CD4-positive, alpha-beta memory T cell (primary cell): ENCODE results near the gene DACT2. TPM values are rescaled to one million over a fixed set of nuclear protein-coding genes. Genes with fewer than 3 reads are reported as not detected.
A peak's percentile ranks its signal among the peaks of the same experiment; 100 is the strongest.
"Not testable (repeated sequence)": the region's sequence is repeated elsewhere in the genome, so short reads cannot be mapped to it uniquely, and the experiment has no call there.

ENCODE experiments used
- CTCF ChIA-PET: fragments of 350-600 bp; sonication (Branson Sonifier 250); formaldehyde crosslinking; loops from one replicate; lab custom pipeline; 2021; ENCODE audit warnings: inconsistent platforms; ENCODE audit not compliant: partially characterized antibody; lab: Charles Lee
- POLR2A ChIA-PET: fragments of 350-600 bp; sonication (Branson Sonifier 250); formaldehyde crosslinking; loops from one replicate; lab custom pipeline; 2021; ENCODE audit not compliant: partially characterized antibody; lab: Charles Lee
- DNase-seq, 5 donors: peaks; one replicate each; pipeline versions ENCODE4 v3.0.0 to v3.0.0-alpha.2; 2020 to 2022; ENCODE audit warnings: mixed read lengths in 1 of 5
- H3K27ac ChIP-seq: one replicate; pipeline ENCODE4 v1.7.0; 2013; ENCODE audit warnings: low read depth, low read length
- H3K27me3 ChIP-seq: 2 replicates; pipeline ENCODE4 v1.7.0; 2013; ENCODE audit warnings: mild to moderate bottlenecking, low read length, moderate library complexity; ENCODE audit not compliant: insufficient read depth
- H3K36me3 ChIP-seq: 2 replicates; pipeline ENCODE4 v1.7.0; 2013; ENCODE audit warnings: mild to moderate bottlenecking, low read length, moderate library complexity; ENCODE audit not compliant: insufficient read depth
- H3K4me1 ChIP-seq: 2 replicates; pipeline ENCODE4 v1.7.0; 2013; ENCODE audit warnings: mild to moderate bottlenecking, low read length, moderate library complexity; ENCODE audit not compliant: insufficient read depth
- H3K4me3 ChIP-seq, 2 donors: one replicate each; pipeline ENCODE4 v1.7.0; 2013; ENCODE audit warnings: low read length in 2 of 2, mild to moderate bottlenecking in 1 of 2
- H3K9me3 ChIP-seq, 2 donors: one replicate each; pipeline ENCODE4 v1.7.0; 2013; ENCODE audit warnings: low read length in 2 of 2, control low read depth in 1 of 2; ENCODE audit not compliant: control insufficient read depth in 1 of 2
- H3K27ac Mint-ChIP-seq, 7 donors: one replicate each; pipeline ENCODE4 v1.8.0; 2020 to 2021; ENCODE audit warnings: mixed read lengths in 7 of 7, mild to moderate bottlenecking in 6 of 7, inconsistent platforms in 3 of 7, moderate library complexity in 3 of 7
- H3K27me3 Mint-ChIP-seq, 2 donors: one replicate each; pipeline ENCODE4 v1.8.0; 2020 to 2021; ENCODE audit warnings: mixed read lengths in 2 of 2
- H3K36me3 Mint-ChIP-seq, 2 donors: one replicate each; pipeline ENCODE4 v1.8.0; 2020 to 2021; ENCODE audit warnings: mixed read lengths in 2 of 2, inconsistent platforms in 1 of 2, mild to moderate bottlenecking in 1 of 2
- H3K4me1 Mint-ChIP-seq, 4 donors: one replicate each; pipeline ENCODE4 v1.8.0; 2020 to 2021; ENCODE audit warnings: mixed read lengths in 4 of 4, mild to moderate bottlenecking in 1 of 4
- H3K4me3 Mint-ChIP-seq, 8 donors: one replicate each; pipeline ENCODE4 v1.8.0; 2020 to 2021; ENCODE audit warnings: mixed read lengths in 8 of 8, mild to moderate bottlenecking in 7 of 8, moderate library complexity in 6 of 8, inconsistent platforms in 3 of 8
- H3K9me3 Mint-ChIP-seq, 8 donors: one replicate each; pipeline ENCODE4 v1.8.0; 2020 to 2021; ENCODE audit warnings: mixed read lengths in 8 of 8, mild to moderate bottlenecking in 5 of 8, inconsistent platforms in 3 of 8, moderate library complexity in 1 of 8
- intact Hi-C: fragments of 100-400 bp; cut with micrococcal nuclease; formaldehyde crosslinking; loops from one replicate; pipeline ENCODE4 v1.15.1; 2023
- polyA plus RNA-seq, 2 donors: library from polyadenylated mRNA; unstranded; fragments of 300-500 nt; fragmentation: Illumina TruSeq; gene quantifications; one replicate each; pipeline ENCODE4 v1.2.3, GENCODE V29; 2021
- total RNA-seq, 2 experiments: library from RNA; stranded (reverse); gene quantifications; one replicate each; pipeline ENCODE4 v1.2.3, GENCODE V29; 2021

The DACT2 gene
- total and polyA plus RNA-seq, 4 experiments from 2014 or later: not detected

DNA sequence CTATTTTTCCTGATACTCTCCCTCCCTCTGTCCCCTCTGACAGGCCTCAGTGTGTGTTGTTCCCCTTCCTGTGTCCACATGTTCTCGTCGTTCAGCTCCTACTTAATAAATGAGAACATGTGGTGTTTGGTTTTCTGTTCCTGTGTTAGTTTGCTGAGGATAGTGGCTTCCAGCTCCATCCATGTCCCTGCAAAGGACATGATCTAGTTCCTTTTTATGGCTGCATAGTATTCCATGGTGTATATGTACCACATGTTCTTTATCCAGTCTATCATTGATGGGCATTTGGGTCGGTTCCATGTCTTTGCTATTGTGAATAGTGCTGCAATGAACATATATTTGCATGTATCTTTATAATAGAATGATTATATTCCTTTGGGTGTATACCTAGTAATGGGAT lies 51.8 kb downstream of the DACT2 start:
- DNase-seq, H3K27ac ChIP-seq, H3K4me1 Mint-ChIP-seq, H3K36me3 Mint-ChIP-seq, CTCF ChIA-PET, H3K4me3 Mint-ChIP-seq, H3K4me1 ChIP-seq, POLR2A ChIA-PET, H3K27me3 Mint-ChIP-seq, H3K9me3 ChIP-seq, intact Hi-C loops, H3K9me3 Mint-ChIP-seq, H3K4me3 ChIP-seq, H3K27me3 ChIP-seq, H3K27ac Mint-ChIP-seq, H3K36me3 ChIP-seq: not testable (repeated sequence)

DNA sequence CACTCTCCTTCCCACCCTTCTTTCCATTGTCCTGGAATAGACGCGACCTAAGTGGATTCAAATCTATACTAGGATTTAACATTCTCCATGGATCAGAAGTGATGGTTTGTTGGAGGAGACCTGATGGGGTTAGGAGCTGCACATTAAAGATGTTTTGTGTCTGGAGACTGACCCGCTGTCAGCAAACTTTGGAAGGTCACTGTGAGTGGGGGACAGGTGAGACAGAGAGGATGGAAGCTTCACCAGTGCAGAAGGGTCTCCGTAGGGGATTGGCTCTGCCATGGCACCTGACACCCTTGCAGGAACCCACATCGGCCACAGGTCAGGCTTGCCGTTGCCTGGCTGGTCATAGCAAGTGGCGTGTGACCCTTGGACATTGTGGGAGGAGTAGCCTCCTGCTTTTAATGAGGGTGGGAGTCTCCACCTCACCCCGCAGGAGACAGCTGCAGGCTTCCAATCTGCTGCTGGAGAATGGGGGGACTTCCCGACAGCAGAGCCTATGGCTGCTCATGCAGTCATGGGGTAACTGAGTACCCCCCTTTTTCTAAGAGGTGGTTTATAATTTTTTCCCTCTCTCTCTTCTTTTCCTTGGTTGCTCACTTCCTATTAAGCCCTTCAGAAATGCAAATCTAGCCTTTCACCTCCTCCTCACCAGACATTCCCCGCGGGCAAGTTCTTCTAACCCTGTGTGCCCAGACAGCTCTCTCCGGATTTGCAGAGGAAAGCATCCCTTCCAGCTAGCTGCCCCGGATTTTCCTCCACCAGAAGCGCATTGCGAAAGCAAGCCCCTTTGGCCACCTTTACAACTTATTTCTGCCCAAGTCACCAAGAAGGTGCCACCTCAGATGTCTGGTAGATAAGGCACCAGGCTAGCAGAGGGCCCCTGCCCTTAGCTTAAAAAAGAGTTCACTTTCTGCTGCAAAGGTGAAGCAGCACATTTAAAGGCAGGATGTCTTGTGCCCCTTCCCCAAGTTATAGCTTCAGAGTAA lies 53.5 kb downstream of the DACT2 start:
- ChIA-PET POLR2A (no interaction called here), CTCF (no interaction called here)
- Histone ChIP-seq H3K36me3 (no peaks in the 10 kb centered on the region), H3K4me1 (no peaks in the 10 kb centered on the region), H3K27me3 (no peaks in the 10 kb centered on the region), H3K4me3 (no peak overlapping the region), H3K27ac (no peak overlapping the region), H3K9me3 (no peaks in the 10 kb centered on the region)
- DNase-seq: no peak
- Mint-ChIP-seq H3K4me3 (no peak overlapping the region), H3K27ac (peak overlapping the region in 1 of 7 donors; percentile 14), H3K4me1 (no peaks in the 10 kb centered on the region), H3K9me3 (peaks cover 0 to 1% (median 0%) of the 10 kb centered on the region in 8 donors), H3K36me3 (no peaks in the 10 kb centered on the region), H3K27me3 (peaks cover 0 to 3% of the 10 kb centered on the region in 2 donors)
- intact Hi-C loops: no loop called here

DNA sequence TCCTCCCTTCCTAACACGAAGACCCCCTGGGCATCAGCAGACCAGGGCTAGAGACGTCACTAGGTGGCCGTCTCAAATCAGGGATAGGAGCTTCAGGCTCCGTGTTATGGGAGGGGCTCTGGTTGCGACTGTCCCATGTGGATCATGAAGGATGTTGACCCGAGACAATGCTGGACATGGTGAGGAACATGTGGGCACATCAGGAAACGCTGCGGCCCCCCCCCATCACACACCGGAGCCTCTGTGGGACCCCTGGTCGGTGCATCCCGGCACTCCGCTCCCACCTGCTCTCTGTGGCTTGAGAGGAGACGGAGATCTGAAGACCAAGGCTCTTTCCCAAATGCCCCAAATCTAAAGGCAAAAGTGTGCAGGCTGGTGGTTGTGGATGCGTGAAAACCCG lies 54.2 kb downstream of the DACT2 start:
- Histone ChIP-seq H3K4me3 (no peak overlapping the region), H3K27me3 (no peaks in the 10 kb centered on the region), H3K4me1 (no peaks in the 10 kb centered on the region), H3K36me3 (no peaks in the 10 kb centered on the region), H3K9me3 (no peaks in the 10 kb centered on the region), H3K27ac (no peak overlapping the region)
- no peak overlapping the region for H3K27ac Mint-ChIP-seq
- no peak for DNase-seq
- peaks cover 0 to 1% (median 0%) of the 10 kb centered on the region in 8 donors for H3K9me3 Mint-ChIP-seq
- H3K4me1 Mint-ChIP-seq: no peaks in the 10 kb centered on the region
- no peaks in the 10 kb centered on the region for H3K36me3 Mint-ChIP-seq
- H3K4me3 Mint-ChIP-seq: no peak overlapping the region
- intact Hi-C loops: no loop called here
- POLR2A ChIA-PET: no interaction called here
- H3K27me3 Mint-ChIP-seq: peaks cover 0 to 5% of the 10 kb centered on the region in 2 donors
- CTCF ChIA-PET: no interaction called here

DNA sequence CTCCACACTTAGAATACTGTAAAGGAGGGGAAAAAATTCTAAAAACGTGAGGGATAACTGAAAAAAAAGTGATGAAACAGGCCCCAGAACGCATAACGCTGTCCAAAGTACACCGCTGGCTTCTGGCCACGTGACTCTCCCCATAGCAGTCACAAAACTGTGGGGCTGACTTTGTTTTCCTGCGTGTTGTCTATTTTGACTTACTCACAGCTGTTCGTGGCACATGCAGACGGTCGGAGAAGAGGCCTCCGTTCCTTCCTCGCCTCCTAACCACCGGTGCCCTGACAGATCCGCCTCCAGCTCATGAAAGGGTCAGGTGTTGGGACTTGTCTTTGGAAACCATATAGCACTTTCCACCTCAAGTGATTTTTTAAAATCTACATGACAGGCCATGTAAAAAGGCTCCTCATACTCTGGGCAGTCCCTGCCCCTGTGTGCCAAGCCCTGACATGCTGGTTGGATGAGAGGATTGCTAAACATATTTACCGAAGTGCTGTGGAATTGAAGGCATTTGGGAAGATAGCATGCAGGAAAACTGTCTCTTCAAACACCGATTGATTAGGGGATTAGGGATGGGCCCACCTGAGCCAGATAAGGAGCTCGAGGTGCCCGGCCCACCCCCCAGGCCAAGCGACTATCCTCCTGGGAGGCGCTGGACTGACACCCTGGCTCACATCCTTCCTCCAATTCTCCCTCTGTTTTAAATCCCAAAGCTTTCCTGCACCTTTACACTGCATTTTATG lies 54.8 kb downstream of the DACT2 start:
- Histone ChIP-seq H3K27ac (no peak overlapping the region), H3K4me1 (no peaks in the 10 kb centered on the region), H3K9me3 (no peaks in the 10 kb centered on the region), H3K4me3 (no peak overlapping the region), H3K27me3 (no peaks in the 10 kb centered on the region), H3K36me3 (no peaks in the 10 kb centered on the region)
- no peaks in the 10 kb centered on the region for H3K4me1 Mint-ChIP-seq
- ChIA-PET POLR2A (no interaction called here), CTCF (no interaction called here)
- no peak for DNase-seq
- no peaks in the 10 kb centered on the region for H3K36me3 Mint-ChIP-seq
- intact Hi-C loops: no loop called here
- H3K4me3 Mint-ChIP-seq: no peak overlapping the region
- no peak overlapping the region for H3K27ac Mint-ChIP-seq
- H3K9me3 Mint-ChIP-seq: no peaks in the 10 kb centered on the region
- H3K27me3 Mint-ChIP-seq: peaks cover 0 to 5% of the 10 kb centered on the region in 2 donors

DNA sequence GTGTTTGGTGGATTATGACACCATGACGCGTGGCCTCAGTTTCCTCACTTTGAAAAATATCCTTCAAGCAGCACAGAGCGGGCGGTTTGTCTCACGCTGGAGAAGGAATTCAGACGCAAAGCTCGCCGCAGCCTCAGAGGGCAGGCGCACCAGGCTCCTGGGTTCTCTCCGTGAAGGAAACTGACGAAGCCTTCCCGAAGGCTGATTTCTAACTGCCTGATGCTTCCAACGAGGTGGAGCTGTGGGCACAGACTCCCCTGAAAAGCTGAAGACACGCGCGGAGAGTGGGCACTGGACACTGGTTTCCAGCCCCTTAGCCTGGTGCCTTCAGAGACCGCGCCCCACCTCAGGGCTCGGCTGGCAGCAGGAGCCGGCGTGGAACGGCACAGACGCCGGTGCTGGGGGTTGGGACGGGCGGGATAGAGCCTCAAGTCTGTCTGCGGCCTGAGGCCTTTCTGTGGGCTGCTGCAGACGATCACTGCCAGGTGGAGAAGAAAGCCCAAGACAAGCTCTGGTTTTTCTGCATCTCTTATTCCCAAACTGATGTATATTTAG lies 56.1 kb downstream of the DACT2 start:
- H3K27me3 Mint-ChIP-seq: peaks cover 0 to 5% of the 10 kb centered on the region in 2 donors
- Histone ChIP-seq H3K27me3 (no peaks in the 10 kb centered on the region), H3K36me3 (no peaks in the 10 kb centered on the region), H3K4me3 (no peak overlapping the region), H3K27ac (no peak overlapping the region), H3K9me3 (no peaks in the 10 kb centered on the region), H3K4me1 (no peaks in the 10 kb centered on the region)
- H3K4me3 Mint-ChIP-seq: no peak overlapping the region
- no peak for DNase-seq
- intact Hi-C loops: no loop called here
- no peak overlapping the region for H3K27ac Mint-ChIP-seq
- no peaks in the 10 kb centered on the region for H3K9me3 Mint-ChIP-seq
- CTCF ChIA-PET: no interaction called here
- POLR2A ChIA-PET: no interaction called here
- H3K4me1 Mint-ChIP-seq: no peaks in the 10 kb centered on the region
- H3K36me3 Mint-ChIP-seq: no peaks in the 10 kb centered on the region

DNA sequence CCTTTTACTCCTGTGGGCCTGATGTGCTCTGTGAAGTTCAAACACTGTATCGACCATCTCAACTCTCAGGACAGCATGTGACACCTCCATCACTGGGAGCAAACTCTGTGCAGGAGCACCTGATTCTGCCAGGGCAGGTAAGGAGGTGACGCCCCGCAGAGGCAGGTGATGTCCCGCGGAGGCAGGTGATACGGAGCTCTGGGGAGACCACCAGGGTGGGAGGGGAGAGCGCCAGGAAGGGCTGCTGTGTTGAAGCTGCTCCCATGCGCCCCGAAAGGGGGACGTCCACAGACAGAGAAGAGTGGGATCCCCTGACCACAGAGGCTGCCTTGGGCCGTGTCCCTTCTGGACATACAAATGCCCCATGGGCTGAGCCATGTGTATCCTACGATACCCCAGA lies 58.3 kb downstream of the DACT2 start:
- no peak for DNase-seq
- intact Hi-C loops: no loop called here
- H3K36me3 Mint-ChIP-seq: no peaks in the 10 kb centered on the region
- peaks cover 0 to 2% of the 10 kb centered on the region in 2 donors for H3K27me3 Mint-ChIP-seq
- Histone ChIP-seq H3K9me3 (no peaks in the 10 kb centered on the region), H3K27me3 (no peaks in the 10 kb centered on the region), H3K4me1 (no peaks in the 10 kb centered on the region), H3K27ac (no peak overlapping the region), H3K36me3 (no peaks in the 10 kb centered on the region), H3K4me3 (no peak overlapping the region)
- ChIA-PET CTCF (no interaction called here), POLR2A (no interaction called here)
- H3K4me1 Mint-ChIP-seq: no peaks in the 10 kb centered on the region
- no peak overlapping the region for H3K27ac Mint-ChIP-seq
- no peak overlapping the region for H3K4me3 Mint-ChIP-seq
- peaks cover 0 to 2% (median 0%) of the 10 kb centered on the region in 8 donors for H3K9me3 Mint-ChIP-seq

DNA sequence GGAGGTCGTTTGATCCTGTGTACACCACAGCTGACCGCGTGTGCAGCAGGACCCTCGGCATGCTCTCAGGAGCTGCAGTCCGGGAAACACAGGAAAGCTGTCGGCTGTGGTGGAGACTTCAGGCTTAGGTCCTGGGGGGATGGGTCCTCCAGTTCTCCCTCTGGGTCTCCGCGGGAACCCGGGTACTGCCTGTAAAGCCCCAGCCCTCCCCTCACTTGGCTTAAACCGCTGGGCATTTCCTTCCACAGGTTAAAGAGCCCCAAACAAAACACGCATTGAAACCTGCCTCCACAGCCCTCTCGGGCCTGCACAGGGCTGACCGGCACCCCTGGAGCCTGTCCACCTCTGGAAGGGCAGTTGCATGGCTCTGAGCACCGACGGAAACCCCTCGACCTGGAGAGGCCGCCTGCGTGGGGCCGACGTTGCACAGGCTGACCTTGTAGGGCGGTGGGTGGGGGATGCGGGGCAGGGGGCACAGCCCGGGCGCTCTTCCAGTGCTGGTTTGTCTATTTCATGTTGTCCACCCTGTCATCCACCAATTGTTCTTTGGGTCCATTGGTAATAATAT lies 59.1 kb downstream of the DACT2 start:
- Histone ChIP-seq H3K27ac (no peak overlapping the region), H3K27me3 (no peaks in the 10 kb centered on the region), H3K9me3 (no peaks in the 10 kb centered on the region), H3K4me1 (no peaks in the 10 kb centered on the region), H3K4me3 (no peak overlapping the region), H3K36me3 (no peaks in the 10 kb centered on the region)
- Mint-ChIP-seq H3K4me3 (no peak overlapping the region), H3K27me3 (peaks cover 0 to 2% of the 10 kb centered on the region in 2 donors), H3K4me1 (no peaks in the 10 kb centered on the region), H3K9me3 (peaks cover 0 to 8% (median 3%) of the 10 kb centered on the region in 8 donors), H3K27ac (no peak overlapping the region), H3K36me3 (no peaks in the 10 kb centered on the region)
- DNase-seq: no peak
- ChIA-PET POLR2A (no interaction called here), CTCF (no interaction called here)
- intact Hi-C loops: no loop called here
